HepG2 (cell line): ENCODE measurements around the gene SLC35B2. TPM values are rescaled to one million over a fixed set of nuclear protein-coding genes. Genes with fewer than 3 reads are reported as not detected.

ENCODE experiments used
- AHR ChIP-seq: IDR thresholded peaks from 2 replicates; pipeline ENCODE4 v1.6.1; 2018; ENCODE audit warnings: missing genetic modification reagents, missing compliant biosample characterization
- HMG20A ChIP-seq: IDR thresholded peaks from 2 replicates; pipeline ENCODE4 v1.6.1; 2016; ENCODE audit warnings: borderline replicate concordance
- JUNB ChIP-seq: sonication (generic); formaldehyde crosslinking; IDR thresholded peaks from 2 replicates; pipeline ENCODE4 v1.8.0; 2022; ENCODE audit warnings: missing genetic modification reagents, mild to moderate bottlenecking, borderline replicate concordance
- KLF9 ChIP-seq: IDR thresholded peaks from 2 replicates; pipeline ENCODE4 v1.6.1; 2016; ENCODE audit warnings: low read depth
- MYPOP ChIP-seq: sonication (generic); formaldehyde crosslinking; IDR thresholded peaks from 2 replicates; pipeline ENCODE4 v1.8.1; 2023; ENCODE audit warnings: mild to moderate bottlenecking, moderate library complexity, missing genetic modification reagents
- NFE2L1 ChIP-seq: sonication (generic); formaldehyde crosslinking; IDR thresholded peaks from 2 replicates; pipeline ENCODE4 v1.4.0; 2020; ENCODE audit warnings: missing genetic modification reagents, mild to moderate bottlenecking, borderline replicate concordance
- NR2C2 ChIP-seq: sonication (generic); formaldehyde crosslinking; IDR thresholded peaks from 2 replicates; pipeline ENCODE4 v1.4.0; 2020; ENCODE audit warnings: missing genetic modification reagents, mild to moderate bottlenecking, moderate library complexity, borderline replicate concordance
- PBX2 ChIP-seq: IDR thresholded peaks from 2 replicates; pipeline ENCODE4 v1.6.1; 2016; ENCODE audit warnings: control low read depth
- POGK ChIP-seq: sonication (generic); formaldehyde crosslinking; conservative IDR thresholded peaks from 2 replicates; pipeline ENCODE4 v1.8.0; 2022; ENCODE audit warnings: mild to moderate bottlenecking, moderate library complexity, missing genetic modification reagents
- POLR2AphosphoS2 ChIP-seq: IDR thresholded peaks from 2 replicates; pipeline ENCODE4 v1.6.1; 2011; ENCODE audit warnings: low read depth, low read length, improper control_type of control experiment
- RORA ChIP-seq: sonication (generic); formaldehyde crosslinking; IDR thresholded peaks from 2 replicates; pipeline ENCODE4 v1.5.0; 2020; ENCODE audit warnings: mild to moderate bottlenecking, missing genetic modification reagents, moderate library complexity
- SMAD1 ChIP-seq: sonication (generic); formaldehyde crosslinking; IDR thresholded peaks from 2 replicates; pipeline ENCODE4 v1.4.0; 2020; ENCODE audit warnings: missing genetic modification reagents, low read depth, mild to moderate bottlenecking, borderline replicate concordance
- SMAD3 ChIP-seq: sonication (generic); formaldehyde crosslinking; IDR thresholded peaks from 2 replicates; pipeline ENCODE4 v1.4.0; 2020; ENCODE audit warnings: missing genetic modification reagents
- TEAD3 ChIP-seq: optimal IDR thresholded peaks from 2 replicates; pipeline ENCODE3; 2016; ENCODE audit warnings: borderline replicate concordance
- ZKSCAN5 ChIP-seq: sonication (generic); formaldehyde crosslinking; IDR thresholded peaks from 2 replicates; pipeline ENCODE4 v1.5.1; 2020; ENCODE audit warnings: mild to moderate bottlenecking, missing genetic modification reagents
- ZNF10 ChIP-seq: sonication (generic); formaldehyde crosslinking; IDR thresholded peaks from 2 replicates; pipeline ENCODE4 v1.4.0; 2020; ENCODE audit warnings: mild to moderate bottlenecking, low read depth, missing genetic modification reagents, borderline replicate concordance
- ZNF12 ChIP-seq: sonication (generic); formaldehyde crosslinking; IDR thresholded peaks from 2 replicates; pipeline ENCODE4 v1.5.0; 2020; ENCODE audit warnings: missing genetic modification reagents
- ZNF331 ChIP-seq: sonication (generic); formaldehyde crosslinking; IDR thresholded peaks from 2 replicates; pipeline ENCODE4 v1.4.0; 2020; ENCODE audit warnings: missing genetic modification reagents
- ZNF7 ChIP-seq: IDR thresholded peaks from 2 replicates; pipeline ENCODE4 v1.6.1; 2016; ENCODE audit warnings: missing biosample characterization, missing genetic modification reagents
- ZNF883 ChIP-seq: sonication (generic); formaldehyde crosslinking; IDR thresholded peaks from 2 replicates; pipeline ENCODE4 v1.5.1; 2020; ENCODE audit warnings: mild to moderate bottlenecking, missing genetic modification reagents; ENCODE audit errors: not compliant biosample characterization
- ZUFSP ChIP-seq: sonication (generic); formaldehyde crosslinking; IDR thresholded peaks from 2 replicates; pipeline ENCODE4 v1.9.0; 2021; ENCODE audit warnings: missing genetic modification reagents, mild to moderate bottlenecking, borderline replicate concordance
- polyA plus RNA-seq, 8 experiments: library from polyadenylated mRNA; depleted of rRNA in 3 of 8; stranded (reverse) in 7 of 8; unstranded in 1 of 8; fragments of >200 nt; fragmentation: Illumina TruSeq in 4 of 8; extraction: Trizol in 4 of 8; gene quantifications; 2 replicates each; pipeline versions ENCODE4 v1.2.1 to v1.2.3, GENCODE V29; 2011 to 2016; ENCODE audit warnings: low read depth in 4 of 8, missing spikeins in 1 of 8, mixed read lengths in 1 of 8; ENCODE audit not compliant: insufficient read depth in 1 of 8
- total RNA-seq, 5 experiments: library from RNA; depleted of rRNA; stranded (reverse); fragments of >200 nt; fragmentation: Illumina TruSeq; extraction: Trizol; gene quantifications; 2 replicates each; pipeline ENCODE4 v1.2.3, GENCODE V29; 2016; ENCODE audit warnings: low read depth in 1 of 5

SLC35B2 gene
- total and polyA plus RNA-seq, 2 of the 13 experiments (the other 11 are each of a cell fraction or from before 2014, with no cell fraction given): 61.1 to 148 TPM

- TF ChIP-seq PBX2 (CRISPR knock-in tag) (no peak), JUNB (CRISPR knock-in tag) (no peak), RORA (no peak), ZNF12 (CRISPR knock-in tag) (no peak), HMG20A (CRISPR knock-in tag) (0 out of 2 replicates have a peak, but pooled peaks have one; percentile 20), POLR2AphosphoS2 (no peak), NFE2L1 (CRISPR knock-in tag) (no peak), MYPOP (no peak; the same call in 1 of the 2 replicates), ZKSCAN5 (CRISPR knock-in tag) (0 out of 2 replicates have a peak, but pooled peaks have one; percentile 30), NR2C2 (CRISPR knock-in tag) (peak; percentile 60; the same call in 1 of the 2 replicates), TEAD3 (peak; percentile 13), ZNF331 (peak; percentile 46; the same call in 1 of the 2 replicates), ZNF10 (CRISPR knock-in tag) (no peak), POGK (CRISPR knock-in tag) (0 out of 2 replicates have a peak, but pooled peaks have one; percentile 30), SMAD3 (CRISPR knock-in tag) (no peak), ZNF7 (no peak), ZUFSP (CRISPR knock-in tag) (no peak), AHR (CRISPR knock-in tag) (peak; percentile 38; the same call in 1 of the 2 replicates), SMAD1 (CRISPR knock-in tag) (no peak; the same call in 1 of the 2 replicates), ZNF883 (no peak), KLF9 (CRISPR knock-in tag) (no peak)
These were observed 33.9 kb downstream of the SLC35B2 start, which contains the start of gene SLC29A1 (continued) for GRCh38 chr6:44223319-44224028.
